ENCODE data around the gene CLCN3. TPM values are rescaled to one million over a fixed set of nuclear protein-coding genes. Genes with fewer than 3 reads are reported as not detected.

CLCN3 gene
- polyA plus RNA-seq, 3 donors, result 5.3 to 7.8 (median 5.4) TPM

- no peak for DNase-seq
- H3K27me3 ChIP-seq (ENCODE audit: control insufficient read depth in 2 of 2, insufficient read depth in 2 of 2, low read length in 2 of 2), result no peaks in the 10 kb centered on the region
- peaks cover 75% of the 10 kb centered on the region for H3K79me2 ChIP-seq (ENCODE audit: insufficient read depth, low read length)
- Mint-ChIP-seq H3K4me3 (no peak overlapping the region), H3K4me1 (peaks cover 23% of the 10 kb centered on the region), H3K27me3 (ENCODE audit: low read depth in 3 of 3) (peaks cover 0 to 9% (median 3%) of the 10 kb centered on the region in 3 donors), H3K36me3 (peaks cover 13 to 14% of the 10 kb centered on the region in 2 donors), H3K27ac (no peak overlapping the region), H3K9me3 (peaks cover 0 to 3% (median 0%) of the 10 kb centered on the region in 7 donors)
- WGBS (ENCODE audit: insufficient coverage), result 93% methylated on average over 4 of the region's 5 CpGs
- no peak overlapping the region for H3K4me2 ChIP-seq (replicated peaks; ENCODE audit: extremely low read depth, low read length, poor library complexity, severe bottlenecking)
- intact Hi-C loops (cut with micrococcal nuclease), result loop anchor here in 1 of 2 donors (10.0 kb wide), 1 partner anchor 399 kb away; the partner anchor contains the start of gene MFAP3L
- peaks cover 0 to 4% of the 10 kb centered on the region in 2 donors for H3K36me3 ChIP-seq (replicated peaks in 1 of 2; ENCODE audit: control insufficient read depth in 1 of 2, insufficient read depth in 2 of 2, low read length in 2 of 2)
- H2AFZ ChIP-seq (ENCODE audit: insufficient read depth, low read depth, low read length, poor library complexity, severe bottlenecking), result no peak overlapping the region
- peaks cover 18 to 19% of the 10 kb centered on the region in 2 donors for H3K4me1 ChIP-seq (ENCODE audit: control insufficient read depth in 1 of 2, insufficient read depth in 2 of 2, low read length in 2 of 2)
- no peak for TF ChIP-seq CTCF (IDR thresholded peaks at IDR 0.05)
- H3K9me3 ChIP-seq (replicated peaks in 1 of 2; ENCODE audit: control insufficient read depth in 1 of 2, insufficient read depth in 1 of 2, low read length in 2 of 2), result no peaks in the 10 kb centered on the region
- no peak overlapping the region for H3K9ac ChIP-seq (ENCODE audit: insufficient read depth, low read length, poor library complexity, severe bottlenecking)
- H4K20me1 ChIP-seq (ENCODE audit: insufficient read depth, low read length), result peaks cover 18% of the 10 kb centered on the region
- no peak overlapping the region for H3K27ac ChIP-seq (ENCODE audit: low read depth in 1 of 2, low read length in 2 of 2)
- no peak overlapping the region for H3K4me3 ChIP-seq (replicated peaks in 1 of 3; ENCODE audit: low read depth in 2 of 3, low read length in 3 of 3)
These were observed 5.5 kb downstream of the CLCN3 start for GRCh38 chr4:169625886-169626285.

GRCh38 chr4:169626331-169627282 is 6.2 kb downstream of the CLCN3 start:
- no peak overlapping the region for H3K4me2 ChIP-seq (replicated peaks; ENCODE audit: extremely low read depth, low read length, poor library complexity, severe bottlenecking)
- peaks cover 0 to 11% (median 3%) of the 10 kb centered on the region in 3 donors for H3K27me3 Mint-ChIP-seq (ENCODE audit: low read depth in 3 of 3)
- WGBS (ENCODE audit: insufficient coverage), result no CpG with 5 or more reads among the region's 6 CpGs

More at GRCh38 chr4:169626331-169627282, 6.2 kb downstream of the CLCN3 start:
- Histone ChIP-seq H3K36me3 (replicated peaks in 1 of 2; ENCODE audit: control insufficient read depth in 1 of 2, insufficient read depth in 2 of 2, low read length in 2 of 2) (peaks cover 0 to 5% of the 10 kb centered on the region in 2 donors), H3K79me2 (ENCODE audit: insufficient read depth, low read length) (peaks cover 71% of the 10 kb centered on the region), H4K20me1 (ENCODE audit: insufficient read depth, low read length) (peaks cover 18% of the 10 kb centered on the region), H3K9me3 (replicated peaks in 1 of 2; ENCODE audit: control insufficient read depth in 1 of 2, insufficient read depth in 1 of 2, low read length in 2 of 2) (no peaks in the 10 kb centered on the region), H3K4me3 (replicated peaks in 1 of 3; ENCODE audit: low read depth in 2 of 3, low read length in 3 of 3) (no peak overlapping the region), H3K27me3 (ENCODE audit: control insufficient read depth in 2 of 2, insufficient read depth in 2 of 2, low read length in 2 of 2) (no peaks in the 10 kb centered on the region), H3K9ac (ENCODE audit: insufficient read depth, low read length, poor library complexity, severe bottlenecking) (no peak overlapping the region), H3K27ac (ENCODE audit: low read depth in 1 of 2, low read length in 2 of 2) (no peak overlapping the region), H3K4me1 (ENCODE audit: control insufficient read depth in 1 of 2, insufficient read depth in 2 of 2, low read length in 2 of 2) (peaks cover 11 to 14% of the 10 kb centered on the region in 2 donors), H2AFZ (ENCODE audit: insufficient read depth, low read depth, low read length, poor library complexity, severe bottlenecking) (no peak overlapping the region)
- intact Hi-C loops (cut with micrococcal nuclease), result loop anchor here in 1 of 2 donors (10.0 kb wide), 1 partner anchor 398 kb away; the partner anchor contains the start of gene MFAP3L
- no peak overlapping the region for H3K4me3 Mint-ChIP-seq
- TF ChIP-seq CTCF (IDR thresholded peaks at IDR 0.05), result no peak
- peaks cover 0 to 5% (median 1%) of the 10 kb centered on the region in 7 donors for H3K9me3 Mint-ChIP-seq
- peaks cover 20% of the 10 kb centered on the region for H3K4me1 Mint-ChIP-seq
- peak overlapping the region in 1 of 7 donors; percentile 21 for H3K27ac Mint-ChIP-seq
- DNase-seq, result peak in 1 of 3 donors; percentile 45
- H3K36me3 Mint-ChIP-seq, result peaks cover 18 to 20% of the 10 kb centered on the region in 2 donors

All from CD14-positive monocyte (primary cell).